Measurements from ENCODE around the gene PLA2G4A.
"Not testable (repeated sequence)": the region's sequence is repeated elsewhere in the genome, so short reads cannot be mapped to it uniquely, and the experiment has no call there.

The PLA2G4A gene

GRCh38 chr1:186917106-186917786 lies 88.5 kb downstream of the PLA2G4A start:
- DNase-seq (ENCODE audit: low read depth in 4 of 4, low spot score in 1 of 4): not testable (repeated sequence)

- not testable (repeated sequence) for DNase-seq (ENCODE audit: low read depth in 4 of 4, low spot score in 1 of 4)
Observed at GRCh38 chr1:186921386-186921785, 92.6 kb downstream of the PLA2G4A start.

GRCh38 chr1:186922814-186923213 lies 94.1 kb downstream of the PLA2G4A start:
- not testable (repeated sequence) for DNase-seq (ENCODE audit: low read depth in 4 of 4, low spot score in 1 of 4)

GRCh38 chr1:186923486-186923885 lies 94.7 kb downstream of the PLA2G4A start:
- DNase-seq (ENCODE audit: low read depth in 4 of 4, low spot score in 1 of 4): no peak

- DNase-seq (ENCODE audit: low read depth in 4 of 4, low spot score in 1 of 4): no peak
Observed at GRCh38 chr1:186925881-186926669, 97.3 kb downstream of the PLA2G4A start.

GRCh38 chr1:186927884-186928283 lies 99.1 kb downstream of the PLA2G4A start:
- DNase-seq (ENCODE audit: low read depth in 4 of 4, low spot score in 1 of 4): no peak

- DNase-seq (ENCODE audit: low read depth in 4 of 4, low spot score in 1 of 4): no peak
Observed at GRCh38 chr1:186930238-186930637, 101.5 kb downstream of the PLA2G4A start.

- no peak for DNase-seq (ENCODE audit: low read depth in 4 of 4, low spot score in 1 of 4)
Observed at GRCh38 chr1:186937016-186937670, 108.4 kb downstream of the PLA2G4A start.

- no peak for DNase-seq (ENCODE audit: low read depth in 4 of 4, low spot score in 1 of 4)
Observed at GRCh38 chr1:186943891-186944686, 115.3 kb downstream of the PLA2G4A start.

- DNase-seq (ENCODE audit: low read depth in 4 of 4, low spot score in 1 of 4): no peak
Observed at GRCh38 chr1:186945146-186945545, 116.4 kb downstream of the PLA2G4A start.

- DNase-seq (ENCODE audit: low read depth in 4 of 4, low spot score in 1 of 4): no peak
Observed at GRCh38 chr1:186948535-186948934, 119.8 kb downstream of the PLA2G4A start.

GRCh38 chr1:186949173-186949572 lies 120.4 kb downstream of the PLA2G4A start:
- no peak for DNase-seq (ENCODE audit: low read depth in 4 of 4, low spot score in 1 of 4)

- DNase-seq (ENCODE audit: low read depth in 4 of 4, low spot score in 1 of 4): no peak
Observed at GRCh38 chr1:186950547-186950946, 121.8 kb downstream of the PLA2G4A start.

- no peak for DNase-seq (ENCODE audit: low read depth in 4 of 4, low spot score in 1 of 4)
Observed at GRCh38 chr1:186953876-186954275, 125.1 kb downstream of the PLA2G4A start.

- DNase-seq (ENCODE audit: low read depth in 4 of 4, low spot score in 1 of 4): no peak
Observed at GRCh38 chr1:186957314-186957713, 128.6 kb downstream of the PLA2G4A start.

GRCh38 chr1:186958520-186958919 lies 129.8 kb downstream of the PLA2G4A start:
- DNase-seq (ENCODE audit: low read depth in 4 of 4, low spot score in 1 of 4): no peak

GRCh38 chr1:186960861-186961260 lies 132.1 kb downstream of the PLA2G4A start:
- DNase-seq (ENCODE audit: low read depth in 4 of 4, low spot score in 1 of 4): no peak

- DNase-seq (ENCODE audit: low read depth in 4 of 4, low spot score in 1 of 4): no peak
Observed at GRCh38 chr1:186965847-186966246, 137.1 kb downstream of the PLA2G4A start.

- DNase-seq (ENCODE audit: low read depth in 4 of 4, low spot score in 1 of 4): no peak
Observed at GRCh38 chr1:186966456-186966855, 137.7 kb downstream of the PLA2G4A start.

- DNase-seq (ENCODE audit: low read depth in 4 of 4, low spot score in 1 of 4): no peak
Observed at GRCh38 chr1:186967656-186968394, 139.1 kb downstream of the PLA2G4A start.
